IMR-90 (cell line): ENCODE results near the gene MEIOB. TPM values are rescaled to one million over a fixed set of nuclear protein-coding genes. Genes with fewer than 3 reads are reported as not detected.
A peak's percentile ranks its signal among the peaks of the same experiment; 100 is the strongest.

Experiments
- CHD1 ChIP-seq: IDR thresholded peaks from 2 replicates; pipeline ENCODE4 v1.6.1; 2012; ENCODE audit warnings: low read depth, low read length, improper control_type of control experiment
- USF2 ChIP-seq: fragments of 150-350 bp; IDR thresholded peaks from 2 replicates; pipeline ENCODE4 v1.6.1; 2017; ENCODE audit warnings: mild to moderate bottlenecking, antibody characterized with exemption, low read length, low read depth
- polyA plus RNA-seq, 3 experiments: library from polyadenylated mRNA; depleted of rRNA; stranded (reverse); fragments of >200 nt; gene quantifications; 2 replicates each; pipeline ENCODE4 v1.2.3, GENCODE V29; 2012; ENCODE audit warnings: low replicate concordance in 1 of 3
- total RNA-seq: library from RNA; depleted of rRNA; stranded (reverse); fragments of >200 nt; gene quantifications from 2 replicates; pipeline ENCODE4 v1.2.3, GENCODE V29; 2012

MEIOB gene
- total and polyA plus RNA-seq, 2 of the 4 experiments (the other 2 are of a cell fraction) = 0.14 TPM; not detected in 1

GRCh38 chr16:1826691-1827573 lies 45.0 kb downstream of the MEIOB start, which contains the start of the genes FAHD1 and HAGH (continued):
- TF ChIP-seq CHD1 = no peak
- peak; percentile 99 for TF ChIP-seq USF2
